ENCODE data around the gene LHPP.

The LHPP gene

DNA sequence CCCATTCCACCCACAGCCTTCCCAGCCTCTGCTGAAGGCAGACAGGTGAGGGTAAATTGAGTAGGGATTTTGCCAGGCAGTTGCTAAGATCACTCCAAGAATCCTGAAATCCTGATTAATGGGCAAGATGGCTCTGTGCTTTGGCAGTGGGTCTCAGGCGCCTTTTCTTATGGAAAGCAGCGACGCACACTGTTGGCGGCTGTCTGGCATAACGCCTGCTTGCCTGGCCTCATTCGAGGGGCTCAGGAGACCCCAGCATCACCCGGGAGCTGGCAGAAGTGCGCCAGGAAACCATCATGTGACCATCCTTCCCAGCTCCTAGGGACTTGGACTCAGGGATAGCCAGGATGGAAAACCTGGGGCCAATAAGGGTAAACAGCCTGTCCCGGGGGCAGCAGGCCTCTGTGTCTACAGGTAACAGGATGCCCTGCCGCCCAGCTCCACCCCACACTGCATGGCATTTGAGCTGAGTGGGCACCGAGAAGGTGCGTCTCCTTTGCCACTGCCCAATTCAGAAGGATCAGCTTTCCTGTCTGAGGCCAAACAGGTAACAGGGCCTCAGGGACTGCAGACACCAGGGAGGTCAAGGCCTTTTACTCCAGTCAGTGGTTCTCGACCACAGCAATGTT, 184.0 kb downstream of the LHPP start:
- H3K9me3 ChIP-seq (replicated peaks in 1 of 2; ENCODE audit: control insufficient read depth in 2 of 2, insufficient read depth in 1 of 2, low read depth in 1 of 2, low read length in 2 of 2): no peaks in the 10 kb centered on the region
- H4K8ac ChIP-seq (ENCODE audit: low read depth, low read length): no peak overlapping the region
- H3K27ac ChIP-seq (replicated peaks; ENCODE audit: low read length): no peak overlapping the region
- H3K4ac ChIP-seq (ENCODE audit: low read length): no peak overlapping the region
- H2BK5ac ChIP-seq (ENCODE audit: low read length): no peak overlapping the region
- H2AK5ac ChIP-seq (ENCODE audit: low read depth, low read length): peak overlapping the region; percentile 77
- DNase-seq (ENCODE audit: low spot score): no peak
- WGBS, 2 donors (ENCODE audit: extremely low coverage in 2 of 2, insufficient read length in 2 of 2, insufficient replicate concordance in 1 of 2): no CpG with 5 or more reads among the region's 13 CpGs
- H3K14ac ChIP-seq (ENCODE audit: low read length): no peak overlapping the region
- H2BK12ac ChIP-seq (ENCODE audit: low read length): peak overlapping the region; percentile 24
- H2BK15ac ChIP-seq (ENCODE audit: low read length): peak overlapping the region; percentile 63
- H2BK120ac ChIP-seq (ENCODE audit: low read depth, low read length): no peak overlapping the region
- H3K36me3 ChIP-seq (replicated peaks in 1 of 2; ENCODE audit: control insufficient read depth in 2 of 2, insufficient read depth in 2 of 2, low read length in 2 of 2): peaks cover 0 to 15% of the 10 kb centered on the region in 2 donors
- no peak overlapping the region for H3K9ac ChIP-seq (ENCODE audit: low read depth, low read length, poor library complexity)
- H3K4me2 ChIP-seq (ENCODE audit: insufficient read depth, low read length, poor library complexity, severe bottlenecking): no peak overlapping the region
- H2AFZ ChIP-seq (ENCODE audit: low read length): no peak overlapping the region
- peaks cover 24 to 62% of the 10 kb centered on the region in 2 donors for H3K4me1 ChIP-seq (ENCODE audit: control insufficient read depth in 2 of 2, insufficient read depth in 1 of 2, low read depth in 1 of 2, low read length in 2 of 2)
- H3K4me3 ChIP-seq (ENCODE audit: low read length in 2 of 2): no peak overlapping the region
- H3K23ac ChIP-seq (ENCODE audit: low read depth, low read length, poor library complexity): no peak overlapping the region
- H3K79me1 ChIP-seq (ENCODE audit: low read depth, low read length): peaks cover 7% of the 10 kb centered on the region
- no peaks in the 10 kb centered on the region for H3K27me3 ChIP-seq (ENCODE audit: control insufficient read depth in 3 of 3, insufficient read depth in 3 of 3, low read depth in 1 of 3, low read length in 3 of 3)
- H3K18ac ChIP-seq (ENCODE audit: low read length): peak overlapping the region; percentile 61
- peak overlapping the region; percentile 40 for H4K91ac ChIP-seq (ENCODE audit: low read depth, low read length, poor library complexity)

DNA sequence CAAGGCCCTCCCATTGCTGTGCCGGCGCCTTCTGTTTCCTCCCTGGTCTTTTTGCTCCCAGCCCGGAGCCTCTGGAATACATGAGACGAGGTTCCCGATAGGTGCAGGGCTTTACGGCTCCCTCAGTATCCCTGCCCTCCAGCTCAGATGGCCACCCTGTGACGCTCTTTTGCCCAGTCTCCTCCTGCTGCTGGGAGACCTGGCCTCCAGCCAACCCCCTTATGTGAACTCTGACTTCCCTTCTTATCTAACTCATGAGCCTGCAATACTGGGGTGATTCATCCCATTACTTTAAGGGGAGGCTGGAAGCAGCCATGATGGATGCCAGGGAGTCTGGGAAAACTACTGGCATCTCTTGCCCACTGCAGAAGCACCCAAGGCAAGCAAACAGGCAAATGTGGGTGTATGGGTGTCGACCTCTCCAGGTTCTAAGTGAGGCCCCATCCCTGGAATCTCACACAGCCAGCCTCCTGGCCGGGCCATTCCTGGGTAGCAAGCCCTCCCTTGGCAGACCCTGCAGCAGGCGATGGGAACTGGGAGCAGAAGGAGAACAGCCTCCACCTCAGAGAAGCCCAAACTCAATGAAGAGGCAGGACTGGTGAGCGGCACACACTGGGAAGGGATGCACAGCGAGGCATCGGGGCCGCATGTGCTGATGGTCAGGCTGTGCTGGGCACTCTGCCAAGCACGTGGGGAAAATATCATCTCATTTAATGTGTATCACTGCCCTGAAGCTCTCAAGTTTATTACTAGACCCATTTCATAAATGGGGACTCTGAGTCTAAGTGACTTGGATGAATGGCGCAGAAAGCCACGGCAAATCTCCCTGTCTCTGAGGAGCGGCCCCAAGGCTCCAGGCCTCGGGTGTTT, 185.1 kb downstream of the LHPP start:
- no peak overlapping the region for H4K91ac ChIP-seq (ENCODE audit: low read depth, low read length, poor library complexity)
- peak overlapping the region; percentile 63 for H2BK15ac ChIP-seq (ENCODE audit: low read length)
- peaks cover 0 to 15% of the 10 kb centered on the region in 2 donors for H3K36me3 ChIP-seq (replicated peaks in 1 of 2; ENCODE audit: control insufficient read depth in 2 of 2, insufficient read depth in 2 of 2, low read length in 2 of 2)
- H3K27me3 ChIP-seq (ENCODE audit: control insufficient read depth in 3 of 3, insufficient read depth in 3 of 3, low read depth in 1 of 3, low read length in 3 of 3): no peaks in the 10 kb centered on the region
- peaks cover 20 to 56% of the 10 kb centered on the region in 2 donors for H3K4me1 ChIP-seq (ENCODE audit: control insufficient read depth in 2 of 2, insufficient read depth in 1 of 2, low read depth in 1 of 2, low read length in 2 of 2)
- WGBS, 2 donors (ENCODE audit: extremely low coverage in 2 of 2, insufficient read length in 2 of 2, insufficient replicate concordance in 1 of 2): no CpG with 5 or more reads among the region's 19 CpGs
- H3K23ac ChIP-seq (ENCODE audit: low read depth, low read length, poor library complexity): no peak overlapping the region
- no peaks in the 10 kb centered on the region for H3K9me3 ChIP-seq (replicated peaks in 1 of 2; ENCODE audit: control insufficient read depth in 2 of 2, insufficient read depth in 1 of 2, low read depth in 1 of 2, low read length in 2 of 2)
- no peak overlapping the region for H4K8ac ChIP-seq (ENCODE audit: low read depth, low read length)
- peak overlapping the region; percentile 80 for H3K18ac ChIP-seq (ENCODE audit: low read length)
- no peak overlapping the region for H2BK120ac ChIP-seq (ENCODE audit: low read depth, low read length)
- peak overlapping the region; percentile 77 for H2AK5ac ChIP-seq (ENCODE audit: low read depth, low read length)
- no peak overlapping the region for H3K27ac ChIP-seq (replicated peaks; ENCODE audit: low read length)
- H3K4me2 ChIP-seq (ENCODE audit: insufficient read depth, low read length, poor library complexity, severe bottlenecking): no peak overlapping the region
- no peak overlapping the region for H3K4ac ChIP-seq (ENCODE audit: low read length)
- no peak overlapping the region for H2AFZ ChIP-seq (ENCODE audit: low read length)
- H3K79me1 ChIP-seq (ENCODE audit: low read depth, low read length): peaks cover 12% of the 10 kb centered on the region
- H3K9ac ChIP-seq (ENCODE audit: low read depth, low read length, poor library complexity): no peak overlapping the region
- H3K14ac ChIP-seq (ENCODE audit: low read length): no peak overlapping the region
- DNase-seq (ENCODE audit: low spot score): no peak
- peak overlapping the region; percentile 80 for H2BK12ac ChIP-seq (ENCODE audit: low read length)
- peak overlapping the region; percentile 1 for H2BK5ac ChIP-seq (ENCODE audit: low read length)
- H3K4me3 ChIP-seq (ENCODE audit: low read length in 2 of 2): no peak overlapping the region

DNA sequence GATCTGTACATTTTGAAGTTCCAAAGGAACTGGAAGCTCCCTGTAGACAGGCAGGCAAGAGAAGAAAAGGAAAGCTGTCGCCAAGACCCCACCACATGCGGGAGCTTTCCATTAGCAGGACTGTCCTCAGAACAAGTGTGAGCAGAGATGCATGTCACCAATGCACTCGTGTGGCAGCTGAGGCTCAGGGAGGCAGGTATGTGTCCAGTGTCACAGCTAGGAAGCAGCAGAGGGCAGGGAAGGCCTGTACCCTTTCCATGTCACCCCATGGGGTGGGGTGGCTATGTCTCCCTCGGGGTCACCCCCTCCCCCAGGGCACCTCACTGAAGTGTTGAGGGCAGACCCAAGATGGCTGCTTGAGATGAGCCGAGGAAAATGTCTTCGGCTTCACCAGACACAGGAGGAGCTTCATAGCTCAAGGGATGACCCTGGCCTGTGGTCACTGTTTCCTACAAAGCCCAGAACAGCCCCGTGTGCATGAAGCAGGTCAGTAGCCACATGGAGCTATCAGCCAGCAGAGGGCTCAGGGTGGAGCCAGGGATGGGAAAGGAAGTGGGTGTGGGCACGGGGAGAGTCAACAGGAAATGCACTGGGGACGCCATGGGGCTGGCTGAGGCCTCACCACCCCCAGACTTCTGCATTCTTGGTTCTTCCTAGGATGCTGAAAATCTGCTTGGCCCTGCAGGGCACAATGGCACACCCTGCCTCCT, 186.0 kb downstream of the LHPP start:
- Histone ChIP-seq H3K4me1 (ENCODE audit: control insufficient read depth in 2 of 2, insufficient read depth in 1 of 2, low read depth in 1 of 2, low read length in 2 of 2) (peaks cover 19 to 48% of the 10 kb centered on the region in 2 donors), H4K8ac (ENCODE audit: low read depth, low read length) (no peak overlapping the region), H3K27ac (replicated peaks; ENCODE audit: low read length) (no peak overlapping the region), H3K27me3 (ENCODE audit: control insufficient read depth in 3 of 3, insufficient read depth in 3 of 3, low read depth in 1 of 3, low read length in 3 of 3) (no peaks in the 10 kb centered on the region), H3K4ac (ENCODE audit: low read length) (no peak overlapping the region), H2BK15ac (ENCODE audit: low read length) (peak overlapping the region; percentile 79), H3K36me3 (replicated peaks in 1 of 2; ENCODE audit: control insufficient read depth in 2 of 2, insufficient read depth in 2 of 2, low read length in 2 of 2) (peaks cover 0 to 8% of the 10 kb centered on the region in 2 donors), H3K14ac (ENCODE audit: low read length) (no peak overlapping the region), H3K79me1 (ENCODE audit: low read depth, low read length) (peaks cover 13% of the 10 kb centered on the region), H3K23ac (ENCODE audit: low read depth, low read length, poor library complexity) (no peak overlapping the region), H2BK5ac (ENCODE audit: low read length) (peak overlapping the region; percentile 1), H3K4me2 (ENCODE audit: insufficient read depth, low read length, poor library complexity, severe bottlenecking) (no peak overlapping the region), H3K9ac (ENCODE audit: low read depth, low read length, poor library complexity) (peak overlapping the region; percentile 53), H3K4me3 (ENCODE audit: low read length in 2 of 2) (no peak overlapping the region), H2BK120ac (ENCODE audit: low read depth, low read length) (no peak overlapping the region), H2BK12ac (ENCODE audit: low read length) (no peak overlapping the region), H3K9me3 (replicated peaks in 1 of 2; ENCODE audit: control insufficient read depth in 2 of 2, insufficient read depth in 1 of 2, low read depth in 1 of 2, low read length in 2 of 2) (no peaks in the 10 kb centered on the region), H4K91ac (ENCODE audit: low read depth, low read length, poor library complexity) (peak overlapping the region; percentile 49), H3K18ac (ENCODE audit: low read length) (peak overlapping the region; percentile 87), H2AFZ (ENCODE audit: low read length) (no peak overlapping the region), H2AK5ac (ENCODE audit: low read depth, low read length) (peak overlapping the region; percentile 86)
- DNase-seq (ENCODE audit: low spot score): no peak
- WGBS, 2 donors (ENCODE audit: extremely low coverage in 2 of 2, insufficient read length in 2 of 2, insufficient replicate concordance in 1 of 2): no CpG with 5 or more reads among the region's 9 CpGs

DNA sequence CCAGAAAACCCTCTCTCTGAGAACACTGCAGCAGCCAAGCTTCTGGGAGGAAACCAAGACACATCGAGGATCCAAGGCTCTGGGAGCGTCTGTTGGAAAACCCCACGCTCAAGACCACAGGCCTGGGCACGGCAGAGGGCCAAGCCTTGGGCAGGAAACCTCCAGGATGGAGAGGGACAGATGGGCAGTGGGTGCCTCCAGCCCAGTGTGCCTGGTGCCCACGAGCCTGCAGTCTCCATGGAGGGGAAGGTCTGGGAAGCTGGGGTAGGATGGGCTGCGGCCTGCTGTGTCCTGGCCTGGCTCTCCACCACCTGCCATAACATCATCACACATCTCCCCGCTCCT, 186.5 kb downstream of the LHPP start:
- no peak overlapping the region for H3K27ac ChIP-seq (replicated peaks; ENCODE audit: low read length)
- peak overlapping the region; percentile 56 for H4K91ac ChIP-seq (ENCODE audit: low read depth, low read length, poor library complexity)
- no peak overlapping the region for H2BK120ac ChIP-seq (ENCODE audit: low read depth, low read length)
- no peak overlapping the region for H2BK12ac ChIP-seq (ENCODE audit: low read length)
- peaks cover 14 to 43% of the 10 kb centered on the region in 2 donors for H3K4me1 ChIP-seq (ENCODE audit: control insufficient read depth in 2 of 2, insufficient read depth in 1 of 2, low read depth in 1 of 2, low read length in 2 of 2)
- peak overlapping the region; percentile 86 for H2AK5ac ChIP-seq (ENCODE audit: low read depth, low read length)
- no CpG with 5 or more reads among the region's 7 CpGs for whole genome bisulfite sequencing, 2 donors (ENCODE audit: extremely low coverage in 2 of 2, insufficient read length in 2 of 2, insufficient replicate concordance in 1 of 2)
- peaks cover 13% of the 10 kb centered on the region for H3K79me1 ChIP-seq (ENCODE audit: low read depth, low read length)
- H3K23ac ChIP-seq (ENCODE audit: low read depth, low read length, poor library complexity): peak overlapping the region; percentile 65
- no peaks in the 10 kb centered on the region for H3K9me3 ChIP-seq (replicated peaks in 1 of 2; ENCODE audit: control insufficient read depth in 2 of 2, insufficient read depth in 1 of 2, low read depth in 1 of 2, low read length in 2 of 2)
- peak overlapping the region; percentile 79 for H2BK15ac ChIP-seq (ENCODE audit: low read length)
- DNase-seq (ENCODE audit: low spot score): no peak
- H3K14ac ChIP-seq (ENCODE audit: low read length): no peak overlapping the region
- peak overlapping the region; percentile 87 for H3K18ac ChIP-seq (ENCODE audit: low read length)
- H3K9ac ChIP-seq (ENCODE audit: low read depth, low read length, poor library complexity): no peak overlapping the region
- H2BK5ac ChIP-seq (ENCODE audit: low read length): no peak overlapping the region
- H3K27me3 ChIP-seq (ENCODE audit: control insufficient read depth in 3 of 3, insufficient read depth in 3 of 3, low read depth in 1 of 3, low read length in 3 of 3): no peaks in the 10 kb centered on the region
- H3K36me3 ChIP-seq (replicated peaks in 1 of 2; ENCODE audit: control insufficient read depth in 2 of 2, insufficient read depth in 2 of 2, low read length in 2 of 2): peaks cover 0 to 5% of the 10 kb centered on the region in 2 donors
- no peak overlapping the region for H4K8ac ChIP-seq (ENCODE audit: low read depth, low read length)
- no peak overlapping the region for H3K4me3 ChIP-seq (ENCODE audit: low read length in 2 of 2)
- H3K4ac ChIP-seq (ENCODE audit: low read length): no peak overlapping the region
- no peak overlapping the region for H2AFZ ChIP-seq (ENCODE audit: low read length)
- H3K4me2 ChIP-seq (ENCODE audit: insufficient read depth, low read length, poor library complexity, severe bottlenecking): no peak overlapping the region

Data from neuronal stem cell (in vitro differentiated cells).